ENCODE measurements around the gene TMPRSS9. TPM values are rescaled to one million over a fixed set of nuclear protein-coding genes. Genes with fewer than 3 reads are reported as not detected.

TMPRSS9 gene
- total RNA-seq, 1 experiment from 2014 or later, result not detected

- BruUV-seq (replicated peaks), result no TSS peak
- H3K27ac ChIP-seq (ENCODE audit: low read depth, low read length, poor library complexity, severe bottlenecking), result no peak overlapping the region
- intact Hi-C loops (cut with micrococcal nuclease; ENCODE audit: unreplicated experiment), result no loop called here
- ChIA-PET POLR2A (ENCODE audit: low non-redundant PET) (no interaction called here), CTCF (no interaction called here)
- H3K4me1 ChIP-seq (ENCODE audit: insufficient read depth, low read length, poor library complexity, severe bottlenecking), result no peaks in the 10 kb centered on the region
- no peaks in the 10 kb centered on the region for H3K36me3 ChIP-seq (ENCODE audit: insufficient read depth, low read length, poor library complexity, severe bottlenecking)
- no peak for TF ChIP-seq EZH2 (IDR thresholded peaks at IDR 0.05; ENCODE audit: borderline replicate concordance, low read depth, low read length, poor library complexity, severe bottlenecking)
- TF ChIP-seq CTCF (conservative IDR thresholded peaks at IDR 0.05; ENCODE audit: low read depth, low read length), result no peak
- peaks cover 22% of the 10 kb centered on the region for H3K27me3 ChIP-seq (replicated peaks; ENCODE audit: insufficient read depth, low read depth, low read length, poor library complexity)
- no peaks in the 10 kb centered on the region for H3K9me3 ChIP-seq (ENCODE audit: low read depth, low read length, poor library complexity, severe bottlenecking)
- DNase-seq (ENCODE audit: low spot score), result no peak
- no peak overlapping the region for H3K4me3 ChIP-seq (ENCODE audit: low read depth, low read length, poor library complexity, severe bottlenecking)
These were observed 2.2 kb downstream of the TMPRSS9 start for GRCh38 chr19:2362046-2362969.

DNA sequence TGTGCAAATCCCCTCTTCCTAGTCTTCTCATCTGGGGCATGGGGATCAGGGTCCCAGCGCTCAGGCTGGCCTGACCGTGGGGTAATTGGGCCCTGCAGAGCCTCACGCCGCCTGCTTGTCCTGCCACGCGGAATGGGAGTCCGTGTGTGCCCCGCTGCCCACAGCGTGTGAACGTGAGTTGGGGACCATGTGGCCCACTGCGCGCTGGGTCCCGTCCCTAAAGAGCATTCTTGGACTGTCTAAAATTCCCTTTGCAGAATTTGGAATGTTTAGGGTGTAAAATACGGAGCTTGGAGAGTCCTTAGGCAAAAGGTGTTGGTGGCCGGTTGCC is 2.9 kb downstream of the TMPRSS9 start:
- Histone ChIP-seq H3K4me3 (ENCODE audit: low read depth, low read length, poor library complexity, severe bottlenecking) (no peak overlapping the region), H3K36me3 (ENCODE audit: insufficient read depth, low read length, poor library complexity, severe bottlenecking) (no peaks in the 10 kb centered on the region), H3K27me3 (replicated peaks; ENCODE audit: insufficient read depth, low read depth, low read length, poor library complexity) (peaks cover 22% of the 10 kb centered on the region), H3K9me3 (ENCODE audit: low read depth, low read length, poor library complexity, severe bottlenecking) (no peaks in the 10 kb centered on the region), H3K27ac (ENCODE audit: low read depth, low read length, poor library complexity, severe bottlenecking) (no peak overlapping the region), H3K4me1 (ENCODE audit: insufficient read depth, low read length, poor library complexity, severe bottlenecking) (no peaks in the 10 kb centered on the region)
- intact Hi-C loops (cut with micrococcal nuclease; ENCODE audit: unreplicated experiment), result no loop called here
- BruUV-seq (replicated peaks), result no TSS peak
- ChIA-PET POLR2A (ENCODE audit: low non-redundant PET) (interaction anchor here (0.9 kb wide), 1 partner anchor 32 kb away, joined by 5 read pairs; no protein-coding TSS in a partner anchor), CTCF (no interaction called here)
- TF ChIP-seq EZH2 (IDR thresholded peaks at IDR 0.05; ENCODE audit: borderline replicate concordance, low read depth, low read length, poor library complexity, severe bottlenecking), result no peak
- TF ChIP-seq CTCF (conservative IDR thresholded peaks at IDR 0.05; ENCODE audit: low read depth, low read length), result no peak
- no peak for DNase-seq (ENCODE audit: low spot score)

DNA sequence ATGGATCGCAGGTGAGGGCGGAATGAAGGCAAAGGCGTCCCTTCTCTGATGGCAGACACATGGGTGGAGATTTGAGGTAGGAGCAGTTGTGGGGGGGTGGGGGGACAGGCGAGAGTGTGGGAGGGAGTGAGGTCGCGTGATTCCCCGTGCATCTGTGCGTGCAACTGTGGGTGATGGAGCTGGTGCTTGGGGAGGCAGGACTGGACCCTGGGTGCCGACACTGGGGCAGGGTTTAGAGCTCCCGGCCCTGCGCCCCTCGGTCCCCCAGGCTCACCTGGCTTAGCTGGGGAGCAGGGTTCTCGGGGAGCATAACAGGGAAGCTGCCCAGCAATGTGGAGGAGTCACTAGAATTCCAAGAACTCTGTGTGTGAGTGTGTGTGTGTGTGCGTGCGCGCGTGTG is 3.4 kb downstream of the TMPRSS9 start:
- H3K27ac ChIP-seq (ENCODE audit: low read depth, low read length, poor library complexity, severe bottlenecking), result no peak overlapping the region
- H3K27me3 ChIP-seq (replicated peaks; ENCODE audit: insufficient read depth, low read depth, low read length, poor library complexity), result peaks cover 21% of the 10 kb centered on the region
- no TSS peak for BruUV-seq (replicated peaks)
- H3K9me3 ChIP-seq (ENCODE audit: low read depth, low read length, poor library complexity, severe bottlenecking), result no peaks in the 10 kb centered on the region
- CTCF ChIA-PET, result no interaction called here
- POLR2A ChIA-PET (ENCODE audit: low non-redundant PET), result interaction anchor here (0.9 kb wide), 1 partner anchor 32 kb away, joined by 5 read pairs; no protein-coding TSS in a partner anchor
- H3K36me3 ChIP-seq (ENCODE audit: insufficient read depth, low read length, poor library complexity, severe bottlenecking), result no peaks in the 10 kb centered on the region
- TF ChIP-seq CTCF (conservative IDR thresholded peaks at IDR 0.05; ENCODE audit: low read depth, low read length) (no peak), EZH2 (IDR thresholded peaks at IDR 0.05; ENCODE audit: borderline replicate concordance, low read depth, low read length, poor library complexity, severe bottlenecking) (no peak)
- H3K4me3 ChIP-seq (ENCODE audit: low read depth, low read length, poor library complexity, severe bottlenecking), result no peak overlapping the region
- intact Hi-C loops (cut with micrococcal nuclease; ENCODE audit: unreplicated experiment), result no loop called here
- H3K4me1 ChIP-seq (ENCODE audit: insufficient read depth, low read length, poor library complexity, severe bottlenecking), result no peaks in the 10 kb centered on the region
- no peak for DNase-seq (ENCODE audit: low spot score)
